IMR-90 (cell line): ENCODE results near the gene SLC44A5. TPM values are rescaled to one million over a fixed set of nuclear protein-coding genes. Genes with fewer than 3 reads are reported as not detected.

Experiments used
- ATAC-seq: fragments of 200-7000 bp; cut with Tn5 transposase; 2 replicates; pipeline ENCODE4 v1.9.1; 2020; ENCODE audit warnings: low read depth, mild to moderate bottlenecking, moderate library complexity
- BruUV-seq: library from RNA; stranded (reverse); fragments of 400-500 nt; replicated peaks from 2 replicates; lab custom pipeline; 2021; lab: Mats Ljungman, UMichigan
- CTCF ChIA-PET: fragments of 300-600 bp; formaldehyde crosslinking; extraction: SDS; loops from one replicate; lab custom pipeline; 2021; ENCODE audit warnings: antibody characterized with exemption; lab: Yijun Ruan, JAX
- POLR2A ChIA-PET: fragments of 300-600 bp; sonication (Branson Sonifier 250); formaldehyde crosslinking; loops from one replicate; lab custom pipeline; 2022; ENCODE audit warnings: antibody characterized with exemption; ENCODE audit not compliant: unreplicated experiment; lab: Charles Lee
- DNase-seq: peaks from one replicate; pipeline ENCODE4 v3.0.0; 2013
- H2AFZ ChIP-seq: replicated peaks from 2 replicates; pipeline ENCODE3; 2013; ENCODE audit warnings: low read length, mild to moderate bottlenecking; ENCODE audit not compliant: poor library complexity
- H2AK5ac ChIP-seq: 2 replicates; pipeline ENCODE4 v1.6.1; 2013; ENCODE audit warnings: low read depth, low read length, inconsistent platforms
- H2AK9ac ChIP-seq: replicated peaks from 2 replicates; pipeline ENCODE3; 2013; ENCODE audit warnings: mild to moderate bottlenecking, low read depth, low read length, moderate library complexity; ENCODE audit not compliant: poor library complexity
- H2BK120ac ChIP-seq: 2 replicates; pipeline ENCODE4 v1.6.1; 2013; ENCODE audit warnings: low read depth, low read length, inconsistent platforms
- H2BK15ac ChIP-seq: 3 replicates; pipeline ENCODE4 v1.6.1; 2013; ENCODE audit warnings: low read depth, low read length, inconsistent platforms
- H2BK20ac ChIP-seq: 2 replicates; pipeline ENCODE4 v1.6.1; 2013; ENCODE audit warnings: low read depth, mild to moderate bottlenecking, inconsistent platforms, low read length, moderate library complexity
- H2BK5ac ChIP-seq: 2 replicates; pipeline ENCODE4 v1.6.1; 2013; ENCODE audit warnings: mild to moderate bottlenecking, low read depth, low read length, inconsistent platforms; ENCODE audit not compliant: poor library complexity, severe bottlenecking
- H3K14ac ChIP-seq: replicated peaks from 2 replicates; pipeline ENCODE4 v1.6.1; 2013; ENCODE audit warnings: low read depth, low read length, inconsistent platforms
- H3K18ac ChIP-seq: 2 replicates; pipeline ENCODE4 v1.6.1; 2013; ENCODE audit warnings: low read depth, low read length, control low read depth
- H3K23ac ChIP-seq: 2 replicates; pipeline ENCODE4 v1.6.1; 2013; ENCODE audit warnings: low read depth, low read length, inconsistent platforms
- H3K27ac ChIP-seq: 2 replicates; pipeline ENCODE4 v1.5.1; 2013; ENCODE audit warnings: mild to moderate bottlenecking, control low read depth, low read length; ENCODE audit not compliant: insufficient read depth
- H3K27me3 ChIP-seq: 2 replicates; pipeline ENCODE4 v1.6.1; 2013; ENCODE audit warnings: low read length; ENCODE audit not compliant: control insufficient read depth, insufficient read depth
- H3K36me3 ChIP-seq: 2 replicates; pipeline ENCODE4 v1.6.1; 2013; ENCODE audit warnings: low read length, mixed read lengths; ENCODE audit not compliant: control insufficient read depth, insufficient read depth
- H3K4ac ChIP-seq: 2 replicates; pipeline ENCODE4 v1.6.1; 2013; ENCODE audit warnings: low read depth, low read length, inconsistent platforms
- H3K4me1 ChIP-seq: 2 replicates; pipeline ENCODE4 v1.6.1; 2013; ENCODE audit warnings: low read length, mixed read lengths; ENCODE audit not compliant: control insufficient read depth, insufficient read depth
- H3K4me2 ChIP-seq: 2 replicates; pipeline ENCODE4 v1.6.1; 2013; ENCODE audit warnings: low read depth, mild to moderate bottlenecking, control low read depth, low read length, moderate library complexity
- H3K4me3 ChIP-seq: 2 replicates; pipeline ENCODE4 v1.5.1; 2013; ENCODE audit warnings: low read depth, mild to moderate bottlenecking, control low read depth, low read length, moderate library complexity; ENCODE audit not compliant: insufficient read depth
- H3K56ac ChIP-seq: 2 replicates; pipeline ENCODE4 v1.6.1; 2013; ENCODE audit warnings: low read length, inconsistent platforms; ENCODE audit not compliant: insufficient read depth; ENCODE audit errors: extremely low read depth
- H3K79me1 ChIP-seq, 2 experiments: 2 replicates each; pipeline ENCODE4 v1.6.1; 2013; ENCODE audit warnings: low read length in 2 of 2, inconsistent platforms in 1 of 2, low read depth in 1 of 2
- H3K9ac ChIP-seq: 2 replicates; pipeline ENCODE4 v1.6.1; 2013; ENCODE audit warnings: low read depth, low read length, control low read depth
- H3K9me1 ChIP-seq: 2 replicates; pipeline ENCODE4 v1.6.1; 2013; ENCODE audit warnings: low read length, inconsistent platforms; ENCODE audit not compliant: insufficient read depth
- H3K9me3 ChIP-seq: 2 replicates; pipeline ENCODE4 v1.6.1; 2013; ENCODE audit warnings: low read length; ENCODE audit not compliant: control insufficient read depth, insufficient read depth
- H4K20me1 ChIP-seq: 2 replicates; pipeline ENCODE4 v1.6.1; 2013; ENCODE audit warnings: low read length, inconsistent platforms; ENCODE audit not compliant: insufficient read depth
- H4K5ac ChIP-seq: 2 replicates; pipeline ENCODE4 v1.6.1; 2013; ENCODE audit warnings: mild to moderate bottlenecking, low read depth, low read length, control low read depth
- H4K8ac ChIP-seq, 2 experiments: 2 replicates each; pipeline ENCODE4 v1.6.1; 2013; ENCODE audit warnings: low read depth in 2 of 2, low read length in 2 of 2, control low read depth in 1 of 2, inconsistent platforms in 1 of 2
- H4K91ac ChIP-seq: 2 replicates; pipeline ENCODE4 v1.6.1; 2013; ENCODE audit warnings: low read depth, low read length, inconsistent platforms; ENCODE audit not compliant: insufficient read depth
- BHLHE40 ChIP-seq: fragments of 150-350 bp; IDR thresholded peaks from 2 replicates; pipeline ENCODE4 v1.6.1; 2016; ENCODE audit warnings: mild to moderate bottlenecking, low read depth, low read length
- CEBPB ChIP-seq: IDR thresholded peaks from 2 replicates; pipeline ENCODE4 v1.6.1; 2012; ENCODE audit warnings: low read depth, low read length, improper control_type of control experiment
- CHD1 ChIP-seq: IDR thresholded peaks from 2 replicates; pipeline ENCODE4 v1.6.1; 2012; ENCODE audit warnings: low read depth, low read length, improper control_type of control experiment
- FOS ChIP-seq: fragments of 150-350 bp; IDR thresholded peaks from 2 replicates; pipeline ENCODE4 v1.6.1; 2016; ENCODE audit warnings: low read depth, low read length
- MAFK ChIP-seq: IDR thresholded peaks from 2 replicates; pipeline ENCODE4 v1.6.1; 2012; ENCODE audit warnings: low read depth, low read length, improper control_type of control experiment
- MAZ ChIP-seq: IDR thresholded peaks from 2 replicates; pipeline ENCODE4 v1.6.1; 2012; ENCODE audit warnings: low read depth, mild to moderate bottlenecking, low read length, improper control_type of control experiment, moderate library complexity, borderline replicate concordance
- MXI1 ChIP-seq: IDR thresholded peaks from 2 replicates; pipeline ENCODE4 v1.6.1; 2012; ENCODE audit warnings: low read depth, mild to moderate bottlenecking, low read length, moderate library complexity, borderline replicate concordance
- NFE2L2 ChIP-seq: fragments of 150-350 bp; IDR thresholded peaks from 2 replicates; pipeline ENCODE4 v1.6.1; 2016; ENCODE audit warnings: low read depth, mild to moderate bottlenecking, low read length
- POLR2A ChIP-seq: IDR thresholded peaks from 2 replicates; pipeline ENCODE4 v1.6.1; 2012; ENCODE audit warnings: mild to moderate bottlenecking, low read depth, low read length
- RAD21 ChIP-seq: IDR thresholded peaks from 2 replicates; pipeline ENCODE4 v1.6.1; 2012; ENCODE audit warnings: low read length, improper control_type of control experiment
- RCOR1 ChIP-seq: IDR thresholded peaks from 2 replicates; pipeline ENCODE4 v1.6.1; 2012; ENCODE audit warnings: mild to moderate bottlenecking, low read length, improper control_type of control experiment; ENCODE audit not compliant: insufficient replicate concordance
- RFX5 ChIP-seq: IDR thresholded peaks from 2 replicates; pipeline ENCODE4 v1.8.0; 2012; ENCODE audit warnings: low read depth, mild to moderate bottlenecking, low read length, moderate library complexity
- SMC3 ChIP-seq: fragments of 150-350 bp; IDR thresholded peaks from 2 replicates; pipeline ENCODE4 v1.6.1; 2016; ENCODE audit warnings: low read depth, mild to moderate bottlenecking, antibody characterized with exemption, low read length, moderate library complexity
- WGBS, 2 experiments: methylation state at CpG; one replicate each; pipeline versions ENCODE4 v1.1.5 to v1.1.7; 2013; ENCODE audit warnings: missing lambda C conversion rate in 2 of 2; ENCODE audit not compliant: insufficient read length in 1 of 2; ENCODE audit errors: extremely low coverage in 2 of 2; 5-methylcytosine and 5-hydroxymethylcytosine counted together
- dilution Hi-C: fragments of 300-500 bp; cut with HindIII; formaldehyde crosslinking; loops from one replicate; pipeline ENCODE4 v1.14.3; 2018; ENCODE audit warnings: low sequenced_read_pairs; ENCODE audit not compliant: unreplicated experiment
- in situ Hi-C: fragments of 300-500 bp; cut with MboI; formaldehyde crosslinking; loops from 3 replicates; pipeline ENCODE4 v1.14.3; 2019; ENCODE audit warnings: low sequenced_read_pairs, inconsistent platforms, mixed read lengths
- intact Hi-C: fragments of 100-400 bp; cut with micrococcal nuclease; formaldehyde crosslinking; loops from 2 replicates; pipeline ENCODE4 v1.10.0; 2022
- polyA plus RNA-seq, 3 experiments: library from polyadenylated mRNA; depleted of rRNA; stranded (reverse); fragments of >200 nt; gene quantifications; 2 replicates each; pipeline ENCODE4 v1.2.3, GENCODE V29; 2012; ENCODE audit warnings: low replicate concordance in 1 of 3
- total RNA-seq: library from RNA; depleted of rRNA; stranded (reverse); fragments of >200 nt; gene quantifications from 2 replicates; pipeline ENCODE4 v1.2.3, GENCODE V29; 2012
- TF ChIP-seq, protein P1 (sequence below): fragments of 150-350 bp; IDR thresholded peaks from 2 replicates; pipeline ENCODE4 v1.6.1; 2017; ENCODE audit warnings: mild to moderate bottlenecking, antibody characterized with exemption, low read length, low read depth
- TF ChIP-seq, protein P2 (sequence below): fragments of 150-350 bp; IDR thresholded peaks from 2 replicates; pipeline ENCODE4 v1.6.1; 2016; ENCODE audit warnings: low read depth, mild to moderate bottlenecking, low read length, moderate library complexity, borderline replicate concordance
- TF ChIP-seq, protein P3 (sequence below): conservative IDR thresholded peaks from 2 replicates; pipeline ENCODE4 v1.5.1; 2012; ENCODE audit warnings: mild to moderate bottlenecking, low read depth, low read length, improper control_type of control experiment

SLC44A5 gene
- total and polyA plus RNA-seq, 2 of the 4 experiments (the other 2 are of a cell fraction), result under 0.01 TPM; not detected in 1

DNA sequence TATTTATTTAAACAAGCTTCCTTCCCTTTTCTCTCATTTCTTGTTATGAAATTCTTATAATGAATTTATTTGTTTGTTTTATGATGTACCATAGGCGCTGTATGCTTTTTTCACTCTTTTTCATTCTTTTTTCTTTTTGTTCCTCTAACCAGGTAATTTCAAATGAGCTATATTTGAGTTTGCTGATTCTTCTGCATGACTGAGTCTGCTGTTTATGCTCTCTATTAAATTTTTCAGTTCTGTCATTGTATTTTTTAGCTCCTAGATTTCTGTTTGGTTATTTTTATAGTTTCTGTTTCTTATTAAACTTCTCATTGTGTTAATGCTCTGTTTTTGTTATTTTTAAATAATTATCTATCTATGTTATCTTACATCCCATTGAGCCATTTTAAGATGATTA is 244.3 kb downstream of the SLC44A5 start:
- intact Hi-C loops, result no loop called here
- no TSS peak for BruUV-seq
- no peaks in the 10 kb centered on the region for H4K20me1 ChIP-seq
- in situ Hi-C loops, result no loop called here
- no peak overlapping the region for H2BK120ac ChIP-seq
- no peak overlapping the region for H3K18ac ChIP-seq
- no peak overlapping the region for H2BK20ac ChIP-seq
- no peak overlapping the region for H3K9ac ChIP-seq
- dilution Hi-C loops, result no loop called here
- ATAC-seq (no peak), DNase-seq (no peak)
- H3K4me3 ChIP-seq, result no peak overlapping the region
- no CpG with 5 or more reads among the region's 1 CpG for WGBS, 2 experiments
- no peak overlapping the region for H3K14ac ChIP-seq
- H2AFZ ChIP-seq, result no peak overlapping the region
- no peaks in the 10 kb centered on the region for H3K27me3 ChIP-seq
- ChIA-PET CTCF (no interaction called here), POLR2A (interaction anchor here (0.5 kb wide), 1 partner anchor 333 kb away, joined by 3 read pairs; no protein-coding TSS in a partner anchor)
- no peaks in the 10 kb centered on the region for H3K79me1 ChIP-seq
- no peak overlapping the region for H2BK15ac ChIP-seq
- no peak overlapping the region for H4K5ac ChIP-seq
- no peak overlapping the region for H2BK5ac ChIP-seq
- no peak overlapping the region for H3K4me2 ChIP-seq
- H3K23ac ChIP-seq, result no peak overlapping the region
- no peak overlapping the region for H3K27ac ChIP-seq
- no peak overlapping the region for H3K56ac ChIP-seq
- H3K4me1 ChIP-seq, result no peaks in the 10 kb centered on the region
- no peak overlapping the region for H2AK5ac ChIP-seq
- peaks cover 7% of the 10 kb centered on the region for H3K9me3 ChIP-seq
- no peak overlapping the region for H4K91ac ChIP-seq
- no peaks in the 10 kb centered on the region for H3K9me1 ChIP-seq
- no peak for TF ChIP-seq FOS
- TF ChIP-seq, protein P1, sequence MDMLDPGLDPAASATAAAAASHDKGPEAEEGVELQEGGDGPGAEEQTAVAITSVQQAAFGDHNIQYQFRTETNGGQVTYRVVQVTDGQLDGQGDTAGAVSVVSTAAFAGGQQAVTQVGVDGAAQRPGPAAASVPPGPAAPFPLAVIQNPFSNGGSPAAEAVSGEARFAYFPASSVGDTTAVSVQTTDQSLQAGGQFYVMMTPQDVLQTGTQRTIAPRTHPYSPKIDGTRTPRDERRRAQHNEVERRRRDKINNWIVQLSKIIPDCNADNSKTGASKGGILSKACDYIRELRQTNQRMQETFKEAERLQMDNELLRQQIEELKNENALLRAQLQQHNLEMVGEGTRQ, result no peak
- TF ChIP-seq CEBPB, result no peak
- TF ChIP-seq, protein P2, sequence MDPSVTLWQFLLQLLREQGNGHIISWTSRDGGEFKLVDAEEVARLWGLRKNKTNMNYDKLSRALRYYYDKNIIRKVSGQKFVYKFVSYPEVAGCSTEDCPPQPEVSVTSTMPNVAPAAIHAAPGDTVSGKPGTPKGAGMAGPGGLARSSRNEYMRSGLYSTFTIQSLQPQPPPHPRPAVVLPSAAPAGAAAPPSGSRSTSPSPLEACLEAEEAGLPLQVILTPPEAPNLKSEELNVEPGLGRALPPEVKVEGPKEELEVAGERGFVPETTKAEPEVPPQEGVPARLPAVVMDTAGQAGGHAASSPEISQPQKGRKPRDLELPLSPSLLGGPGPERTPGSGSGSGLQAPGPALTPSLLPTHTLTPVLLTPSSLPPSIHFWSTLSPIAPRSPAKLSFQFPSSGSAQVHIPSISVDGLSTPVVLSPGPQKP, result no peak
- TF ChIP-seq NFE2L2, result no peak
- TF ChIP-seq RAD21, result no peak
- no peak for TF ChIP-seq RFX5
- TF ChIP-seq, protein P3, sequence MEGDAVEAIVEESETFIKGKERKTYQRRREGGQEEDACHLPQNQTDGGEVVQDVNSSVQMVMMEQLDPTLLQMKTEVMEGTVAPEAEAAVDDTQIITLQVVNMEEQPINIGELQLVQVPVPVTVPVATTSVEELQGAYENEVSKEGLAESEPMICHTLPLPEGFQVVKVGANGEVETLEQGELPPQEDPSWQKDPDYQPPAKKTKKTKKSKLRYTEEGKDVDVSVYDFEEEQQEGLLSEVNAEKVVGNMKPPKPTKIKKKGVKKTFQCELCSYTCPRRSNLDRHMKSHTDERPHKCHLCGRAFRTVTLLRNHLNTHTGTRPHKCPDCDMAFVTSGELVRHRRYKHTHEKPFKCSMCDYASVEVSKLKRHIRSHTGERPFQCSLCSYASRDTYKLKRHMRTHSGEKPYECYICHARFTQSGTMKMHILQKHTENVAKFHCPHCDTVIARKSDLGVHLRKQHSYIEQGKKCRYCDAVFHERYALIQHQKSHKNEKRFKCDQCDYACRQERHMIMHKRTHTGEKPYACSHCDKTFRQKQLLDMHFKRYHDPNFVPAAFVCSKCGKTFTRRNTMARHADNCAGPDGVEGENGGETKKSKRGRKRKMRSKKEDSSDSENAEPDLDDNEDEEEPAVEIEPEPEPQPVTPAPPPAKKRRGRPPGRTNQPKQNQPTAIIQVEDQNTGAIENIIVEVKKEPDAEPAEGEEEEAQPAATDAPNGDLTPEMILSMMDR, result no peak
- no peak for TF ChIP-seq MAFK
- no peak for TF ChIP-seq SMC3
- TF ChIP-seq MAZ, result no peak
- TF ChIP-seq MXI1, result no peak
- TF ChIP-seq BHLHE40, result no peak
- no peak for TF ChIP-seq POLR2A
- TF ChIP-seq RCOR1, result no peak
- no peak for TF ChIP-seq CHD1
- H2AK9ac ChIP-seq, result no peak overlapping the region
- H3K4ac ChIP-seq, result no peak overlapping the region
- no peaks in the 10 kb centered on the region for H3K36me3 ChIP-seq
- no peak overlapping the region for H4K8ac ChIP-seq
